NCI-H1930 (cell line): ENCODE measurements around the gene MKRN3.

ENCODE experiments used
- DNase-seq, 2 experiments: peaks; one replicate each; lab custom pipeline; 2025; lab: John Stamatoyannopoulos, UW

The MKRN3 gene

DNA sequence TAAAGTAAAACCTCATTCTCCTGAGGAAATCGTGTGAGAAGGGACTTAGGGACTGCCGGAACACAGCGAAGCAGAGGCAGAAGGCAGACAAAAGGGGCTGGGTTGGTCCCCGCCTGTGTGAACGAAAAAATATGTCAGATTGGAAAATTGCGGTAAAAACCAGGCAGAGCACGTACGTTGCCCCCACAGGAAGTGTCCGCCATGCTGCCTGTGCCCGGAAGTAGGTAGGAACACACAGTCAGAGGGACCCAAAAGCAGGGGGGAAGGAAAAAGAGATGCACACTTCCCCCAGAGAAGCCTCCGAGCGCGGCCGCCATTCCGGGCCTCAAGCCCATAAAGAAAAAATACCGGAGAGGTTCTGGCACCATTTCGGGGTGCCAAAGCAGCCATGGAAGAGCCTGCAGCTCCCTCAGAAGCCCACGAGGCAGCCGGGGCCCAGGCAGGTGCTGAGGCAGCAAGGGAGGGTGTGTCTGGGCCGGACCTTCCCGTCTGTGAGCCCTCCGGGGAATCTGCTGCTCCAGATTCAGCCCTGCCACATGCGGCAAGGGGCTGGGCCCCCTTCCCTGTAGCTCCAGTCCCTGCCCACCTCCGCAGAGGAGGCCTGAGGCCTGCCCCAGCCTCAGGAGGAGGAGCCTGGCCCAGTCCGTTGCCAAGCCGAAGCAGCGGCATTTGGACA lies at the start of gene MKRN3:
Gene MKRN3 (plus strand): TSS at position 280 of the 676 bp plus-strand sequence. CDS start 109 bp downstream, at position 389.
- DNase-seq = peak; percentile 57

DNA sequence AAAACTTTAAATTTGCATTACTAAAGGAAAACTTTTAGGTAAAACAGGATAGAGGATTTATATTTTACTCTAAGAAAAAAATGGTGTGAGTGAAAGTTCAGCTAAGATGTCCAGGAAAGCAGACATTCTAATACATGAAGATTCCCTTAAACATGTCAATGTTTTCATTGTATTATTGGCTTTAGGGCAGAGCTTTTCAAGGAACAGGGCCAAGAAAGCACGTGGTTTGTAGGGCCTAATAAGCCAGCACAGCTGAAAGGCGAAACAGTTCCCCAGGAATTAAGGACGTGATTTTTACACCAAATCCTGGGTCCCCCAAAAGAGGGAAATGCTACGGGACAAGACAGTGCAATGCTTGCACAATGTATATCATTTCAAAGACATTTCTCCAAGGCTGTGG lies 48.6 kb upstream of the MKRN3 start:
- DNase-seq = no peak

DNA sequence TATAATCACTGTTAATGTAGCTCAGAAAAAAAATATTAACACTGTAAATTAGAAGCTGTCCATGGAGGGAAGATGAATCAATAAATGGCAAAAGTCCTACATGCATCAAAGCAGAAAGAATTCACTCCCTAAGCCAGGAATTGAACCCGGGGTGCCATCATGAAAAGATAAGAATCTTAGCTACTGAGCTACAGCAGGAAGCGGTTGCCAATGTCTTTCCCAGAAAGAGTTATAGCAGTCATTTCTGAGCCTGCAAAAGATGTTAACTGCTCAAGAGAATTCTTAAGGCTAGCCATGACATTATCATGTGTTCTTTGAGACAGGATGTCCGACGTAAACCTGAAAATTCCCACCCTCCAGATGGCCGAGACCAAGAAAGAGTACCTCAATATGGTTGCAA lies 47.4 kb upstream of the MKRN3 start:
- DNase-seq = no peak

DNA sequence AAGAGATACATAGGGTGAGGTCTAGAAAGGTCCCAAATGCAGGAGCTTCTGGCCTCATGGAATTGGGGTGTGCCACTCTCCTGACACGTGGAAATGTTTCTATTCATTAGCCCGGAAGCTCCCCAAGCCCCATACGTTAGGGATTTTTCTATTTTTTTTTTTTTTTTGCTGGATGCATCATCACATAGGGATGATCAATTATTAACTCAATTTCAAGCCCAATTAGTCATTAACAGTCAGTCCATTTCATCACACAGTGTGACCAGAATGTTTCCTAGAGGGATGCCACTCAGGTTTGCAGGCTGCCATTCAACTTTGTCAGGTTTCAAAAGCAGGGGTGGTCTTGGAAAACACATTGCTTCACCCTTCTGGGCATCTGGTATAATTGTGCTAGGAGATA lies 40.7 kb upstream of the MKRN3 start:
- no peak for DNase-seq

DNA sequence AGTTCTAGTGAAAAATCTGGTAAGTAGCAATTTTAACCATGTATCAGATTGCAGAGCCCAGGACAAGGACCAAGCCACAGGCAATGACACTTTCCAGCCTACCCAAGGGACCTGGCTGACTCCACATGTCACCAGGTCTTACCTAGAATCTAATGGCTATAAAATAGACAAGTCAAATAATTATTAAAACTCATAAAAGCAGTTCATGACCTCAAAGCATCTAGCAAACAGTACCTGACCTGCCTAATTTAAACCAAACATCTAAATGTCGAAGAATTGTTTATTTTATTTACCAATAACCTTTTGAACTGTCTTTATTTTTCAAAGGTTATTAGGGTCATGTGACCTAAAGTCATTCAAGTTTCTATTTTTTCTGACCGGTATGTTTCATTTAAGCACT lies 35.6 kb upstream of the MKRN3 start:
- DNase-seq = no peak

DNA sequence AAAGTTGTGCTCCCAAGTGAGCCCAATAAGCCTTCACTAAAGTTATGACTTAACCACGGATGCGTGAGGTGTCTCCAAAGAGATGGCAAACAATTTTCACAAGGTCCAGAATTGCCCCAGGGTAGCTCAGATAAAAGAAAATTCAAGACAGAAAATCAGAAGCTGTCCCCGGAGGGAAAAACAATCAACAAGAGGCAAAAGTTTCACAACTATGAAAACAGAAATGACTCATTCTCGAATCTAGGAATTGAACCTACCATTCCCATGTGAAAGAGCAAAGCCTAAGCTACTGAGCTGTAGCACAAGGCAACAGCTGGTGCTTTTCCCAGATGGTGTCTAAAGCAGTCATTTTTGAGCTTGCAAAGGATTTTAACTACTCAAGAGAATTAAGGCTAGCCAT lies 33.5 kb upstream of the MKRN3 start:
- DNase-seq = no peak

DNA sequence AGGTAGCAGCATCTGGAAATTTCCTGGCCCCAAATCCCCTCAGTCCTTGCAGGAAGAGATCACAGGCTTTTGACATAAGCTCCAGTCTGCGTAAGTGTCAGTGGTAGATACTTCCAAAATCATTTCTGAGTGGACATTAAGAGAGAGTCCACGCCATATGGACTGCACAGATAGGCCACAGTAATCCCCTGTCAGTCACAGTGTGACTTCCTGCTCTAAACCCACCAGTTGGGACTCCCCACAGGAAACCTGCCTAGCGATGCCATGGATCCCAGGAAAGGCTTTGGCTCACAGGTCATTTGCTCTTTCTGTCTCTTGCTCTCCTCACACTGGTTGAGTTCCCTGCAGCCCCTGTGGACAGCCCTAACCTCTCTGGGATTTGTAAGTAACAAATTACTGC lies 28.8 kb upstream of the MKRN3 start:
- no peak for DNase-seq

DNA sequence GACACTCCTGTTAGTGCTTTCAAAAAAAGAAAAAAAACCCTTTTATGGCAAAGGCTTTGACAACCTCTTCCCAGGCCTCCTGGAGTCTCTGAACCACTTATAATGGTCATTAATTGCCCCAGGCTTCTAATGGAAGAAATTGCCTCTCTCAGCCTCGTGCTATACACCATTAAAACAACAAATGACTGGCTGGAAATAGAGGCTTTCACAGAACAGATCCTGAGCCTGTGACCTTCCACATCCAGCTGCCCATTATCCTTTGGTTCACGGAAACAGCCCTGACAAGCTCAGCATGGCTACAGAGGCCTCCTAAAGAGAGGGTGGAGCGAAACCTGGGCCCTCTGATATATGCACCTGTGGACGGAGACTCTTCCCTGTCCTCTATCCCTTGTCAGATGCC lies 26.8 kb upstream of the MKRN3 start:
- DNase-seq = no peak

DNA sequence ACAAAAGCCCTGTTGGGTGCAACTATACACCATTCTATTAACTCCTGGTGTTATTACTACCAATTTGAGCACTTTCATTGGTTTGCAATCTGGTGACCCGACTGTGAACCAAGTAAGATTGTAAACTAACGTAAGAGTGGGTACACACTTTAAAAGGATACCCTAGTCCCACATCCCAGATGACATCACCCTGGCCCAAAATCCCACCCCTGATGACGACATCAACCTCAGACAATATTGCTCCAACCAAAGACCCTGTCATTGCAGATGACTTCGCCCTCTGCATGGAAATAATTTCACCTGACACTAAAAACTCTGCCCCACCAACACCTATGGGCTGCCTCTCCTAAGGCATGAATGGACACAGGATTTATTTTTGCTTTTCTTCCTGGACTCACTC lies 25.6 kb upstream of the MKRN3 start:
- no peak for DNase-seq

DNA sequence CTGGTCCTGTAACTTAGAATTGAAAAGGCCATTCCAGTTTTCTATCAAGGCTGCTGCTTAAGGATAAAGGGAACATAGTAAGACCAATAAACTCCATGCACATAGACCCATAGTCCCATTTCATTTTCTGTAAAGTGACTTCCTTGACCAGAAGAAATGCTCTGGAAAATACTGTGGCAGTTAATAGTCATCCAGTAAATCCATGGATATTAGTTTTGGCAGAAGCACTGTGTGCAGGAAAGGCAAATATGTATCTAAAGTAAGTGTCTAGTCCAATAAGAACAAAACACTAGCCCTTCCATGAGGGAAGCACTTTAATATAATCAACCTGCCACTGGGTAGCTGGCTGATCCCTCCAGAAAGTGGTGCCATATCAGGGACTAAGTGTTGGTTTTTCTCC lies 19.3 kb upstream of the MKRN3 start:
- no peak for DNase-seq

DNA sequence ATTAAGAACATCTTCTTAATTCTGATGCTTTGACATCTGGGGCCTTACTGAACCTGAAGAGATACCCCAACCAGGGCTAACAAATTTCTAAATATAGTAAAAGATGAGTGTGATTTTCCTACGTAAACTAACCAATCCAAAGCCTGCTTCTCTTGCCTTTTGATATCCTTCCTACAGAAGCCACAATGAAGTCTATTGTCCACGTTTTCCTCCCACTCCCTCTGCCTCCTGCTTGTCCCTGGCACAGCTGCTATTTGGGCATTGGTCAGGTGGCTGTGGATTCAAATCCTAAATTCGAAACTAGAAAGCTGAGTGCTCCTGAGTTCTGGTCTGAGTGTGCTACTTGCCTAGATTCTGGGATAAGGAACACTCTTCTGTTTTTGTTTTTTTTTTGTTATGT lies 17.4 kb upstream of the MKRN3 start:
- DNase-seq = no peak

DNA sequence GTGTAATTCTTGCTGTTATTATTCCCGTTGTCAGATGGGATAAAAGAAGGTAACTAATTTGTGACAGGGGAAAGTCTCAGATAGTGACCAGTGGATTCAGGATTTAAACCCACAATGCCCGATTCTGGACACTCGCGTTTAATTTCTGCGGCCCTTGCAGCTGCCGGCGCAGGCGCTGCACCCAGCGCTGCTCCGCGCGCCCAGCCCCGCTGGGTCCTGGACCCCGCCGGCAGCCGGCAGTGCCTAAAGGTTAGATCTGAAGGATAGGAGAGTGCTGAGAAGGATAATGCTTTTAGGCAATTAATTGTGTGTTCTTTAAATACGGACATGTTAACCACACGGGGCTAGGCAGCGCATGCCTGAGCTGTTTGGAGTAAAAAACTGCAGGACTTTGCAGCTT lies 3.6 kb upstream of the MKRN3 start:
- no peak for DNase-seq

DNA sequence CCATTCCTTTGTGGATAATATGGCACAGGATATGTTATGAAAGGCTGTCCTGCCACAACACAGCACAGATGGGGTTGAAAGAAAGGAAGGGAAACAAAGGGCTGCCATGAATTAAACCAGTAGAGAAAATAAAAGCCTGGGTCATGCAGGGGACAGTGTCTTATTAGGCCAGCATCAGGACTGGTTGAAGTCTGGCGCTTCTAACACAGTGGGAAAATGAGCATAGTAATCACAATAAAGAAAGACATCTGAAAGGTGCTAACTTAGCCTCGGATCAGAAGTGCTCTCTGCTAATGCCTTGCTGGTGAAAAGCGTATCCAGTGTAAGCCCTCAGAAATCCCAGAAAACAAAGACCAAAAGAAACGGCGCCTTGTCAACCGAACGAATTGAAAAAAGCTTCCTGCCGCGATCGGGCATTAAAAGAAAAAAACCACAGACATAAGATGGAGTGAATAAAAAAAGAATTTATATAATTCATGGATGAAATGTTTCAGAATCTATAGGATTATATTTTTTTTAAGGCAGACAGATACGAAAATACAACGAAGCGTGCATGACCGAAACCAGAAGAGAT lies 566 bp upstream of the MKRN3 start:
- peak in 1 of 2 experiments; percentile 8 for DNase-seq

DNA sequence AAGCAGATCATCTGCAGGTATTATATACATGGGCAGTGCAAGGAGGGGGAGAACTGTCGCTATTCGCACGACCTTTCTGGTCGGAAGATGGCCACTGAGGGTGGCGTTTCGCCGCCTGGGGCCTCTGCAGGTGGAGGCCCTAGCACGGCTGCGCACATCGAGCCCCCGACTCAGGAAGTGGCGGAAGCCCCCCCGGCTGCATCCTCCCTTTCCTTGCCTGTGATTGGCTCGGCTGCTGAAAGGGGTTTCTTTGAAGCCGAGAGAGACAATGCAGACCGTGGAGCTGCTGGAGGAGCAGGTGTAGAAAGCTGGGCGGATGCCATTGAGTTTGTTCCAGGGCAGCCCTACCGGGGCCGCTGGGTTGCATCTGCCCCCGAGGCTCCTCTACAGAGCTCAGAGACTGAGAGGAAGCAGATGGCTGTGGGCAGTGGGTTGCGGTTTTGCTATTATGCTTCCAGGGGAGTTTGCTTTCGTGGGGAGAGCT lies 639 bp downstream of the MKRN3 start:
- DNase-seq = peak; percentile 40 to 67

DNA sequence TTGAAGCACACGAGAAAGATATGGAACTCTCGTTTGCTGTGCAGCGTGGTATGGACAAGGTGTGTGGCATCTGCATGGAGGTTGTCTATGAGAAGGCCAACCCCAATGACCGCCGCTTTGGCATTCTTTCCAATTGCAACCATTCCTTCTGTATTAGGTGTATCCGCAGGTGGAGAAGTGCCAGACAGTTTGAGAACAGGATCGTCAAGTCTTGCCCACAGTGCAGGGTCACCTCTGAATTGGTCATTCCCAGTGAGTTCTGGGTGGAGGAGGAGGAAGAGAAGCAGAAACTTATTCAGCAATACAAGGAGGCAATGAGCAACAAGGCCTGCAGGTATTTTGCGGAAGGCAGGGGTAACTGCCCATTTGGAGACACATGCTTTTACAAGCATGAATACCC lies 1.2 kb downstream of the MKRN3 start:
- no peak for DNase-seq

DNA sequence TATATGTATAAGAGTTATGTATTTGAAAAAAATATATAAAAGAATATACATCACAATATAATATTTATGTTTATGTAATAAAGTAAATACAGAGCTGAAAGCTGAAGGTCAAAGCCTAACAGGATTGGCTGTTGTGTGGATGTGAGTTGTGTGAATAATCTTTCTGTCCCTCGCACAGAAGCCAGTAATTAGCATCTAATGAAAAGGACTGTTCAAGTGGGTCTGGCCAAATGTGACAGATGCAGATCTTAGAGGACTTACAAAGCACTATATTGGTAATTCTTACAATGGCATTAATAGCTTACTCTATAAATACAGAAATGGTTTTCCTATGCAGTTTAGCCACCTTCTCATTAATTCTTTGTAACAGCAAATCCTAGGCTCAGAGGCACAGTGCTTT lies 2.4 kb downstream of the MKRN3 start:
- DNase-seq = peak in 1 of 2 experiments; percentile 3

DNA sequence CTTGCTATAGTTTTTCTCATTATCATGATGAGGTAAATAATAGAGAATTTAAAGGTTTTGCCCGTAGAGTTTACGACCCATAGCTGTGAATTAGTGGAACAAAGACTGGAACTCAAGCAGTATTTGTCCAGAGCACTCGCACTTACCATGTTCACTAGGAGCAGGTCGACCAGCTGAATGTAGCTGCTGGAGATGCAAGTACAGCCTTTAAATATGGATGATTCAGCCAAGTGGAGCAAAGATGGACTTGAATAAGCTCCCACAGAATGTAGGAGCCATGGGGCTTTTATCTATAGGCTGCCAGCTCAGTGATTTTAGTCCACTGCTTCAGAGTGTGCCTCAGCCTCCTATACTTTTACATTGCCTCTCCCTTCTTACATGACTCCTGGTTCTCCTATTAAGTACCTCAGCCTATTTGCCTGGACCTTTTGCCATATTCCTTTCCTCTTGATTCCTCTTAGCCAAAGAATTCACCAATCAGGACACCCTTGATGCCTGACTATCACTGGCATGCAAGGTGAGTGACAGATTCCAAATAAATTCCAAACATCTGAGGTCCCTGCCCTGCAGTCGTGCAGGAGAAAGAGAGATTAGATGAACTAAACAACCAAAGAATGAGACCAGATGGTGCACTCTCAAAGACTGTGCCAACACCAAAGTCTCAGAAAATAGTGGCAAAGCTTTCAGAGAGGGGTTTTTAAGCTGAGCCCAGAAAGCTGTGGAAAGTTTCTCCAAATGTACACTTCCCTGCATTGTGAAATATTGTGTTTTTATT lies 3.9 kb downstream of the MKRN3 start:
- no peak for DNase-seq

DNA sequence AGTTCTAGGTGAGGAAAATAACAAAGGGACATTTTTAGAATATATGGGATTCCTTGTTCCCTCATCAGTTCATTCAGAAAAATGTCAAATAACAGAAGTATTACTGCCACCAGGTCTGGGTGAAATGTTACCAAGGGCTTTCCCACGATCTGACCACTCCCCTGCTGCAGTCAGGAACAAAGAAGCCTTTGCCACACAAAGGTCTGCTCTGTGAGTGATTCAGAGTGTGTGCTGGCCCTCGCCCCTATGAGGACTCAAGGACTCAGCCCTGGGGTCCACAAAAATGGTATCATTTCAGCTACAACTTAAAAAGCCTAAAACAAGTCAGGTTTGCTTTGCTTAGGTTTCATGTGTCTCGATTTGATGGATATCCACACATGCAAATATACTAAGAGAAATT lies 5.0 kb downstream of the MKRN3 start:
- no peak for DNase-seq

DNA sequence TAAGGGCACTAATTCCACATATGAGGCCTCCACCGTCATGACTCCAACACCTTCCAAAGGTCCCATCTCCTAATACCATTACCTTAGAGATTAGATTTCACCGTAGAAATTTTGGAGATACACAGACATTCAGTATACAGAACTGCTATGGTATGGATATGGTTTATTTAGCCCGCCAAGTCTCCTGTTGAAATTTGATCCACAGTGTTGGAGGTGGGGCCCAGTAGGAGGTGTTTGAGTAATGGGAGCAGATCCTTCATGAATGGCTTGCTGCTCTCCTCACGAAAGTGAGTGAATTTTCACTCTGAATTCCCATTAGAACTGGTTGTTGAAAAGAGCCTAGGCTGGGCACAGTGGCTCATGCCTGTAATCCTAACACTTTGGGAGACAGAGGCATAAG lies 7.4 kb downstream of the MKRN3 start:
- DNase-seq = no peak

DNA sequence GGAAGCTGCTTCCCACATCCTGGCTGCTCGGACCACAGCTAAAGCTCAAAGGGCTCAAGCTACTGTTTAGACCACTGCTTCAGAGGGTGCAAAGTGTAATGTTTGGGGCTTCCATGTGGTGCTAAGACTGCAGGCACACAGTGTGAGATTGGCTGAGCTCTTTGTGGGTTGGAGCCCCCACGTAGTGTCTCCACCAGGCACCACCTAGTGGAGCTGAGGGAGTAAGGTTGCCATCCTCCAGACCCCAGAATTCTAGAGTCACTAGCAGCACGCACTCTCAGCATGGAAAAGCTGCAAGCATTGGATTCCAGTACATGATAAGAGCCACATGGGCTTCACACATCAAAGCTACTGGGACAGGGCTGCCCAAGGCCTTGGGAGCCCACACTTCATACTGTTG lies 9.3 kb downstream of the MKRN3 start:
- no peak for DNase-seq

DNA sequence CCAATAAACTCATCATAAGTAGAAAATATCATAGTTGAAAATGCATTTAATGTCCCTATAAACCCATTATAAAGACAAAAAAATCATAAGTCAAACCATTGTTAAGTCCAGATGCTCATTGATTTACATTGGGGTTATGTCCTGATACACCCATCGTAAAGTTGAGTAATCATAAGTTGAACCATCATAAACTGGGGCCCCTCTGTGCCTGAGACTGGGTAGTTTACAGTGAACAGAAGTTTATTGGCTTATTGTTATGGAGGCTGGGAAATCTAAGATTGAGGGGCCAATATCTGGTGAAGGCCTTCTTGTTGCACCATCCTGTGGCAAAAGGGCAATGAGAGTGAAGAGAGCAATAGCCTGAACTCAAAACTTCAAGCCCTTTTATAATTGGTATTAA lies 10.6 kb downstream of the MKRN3 start:
- no peak for DNase-seq

DNA sequence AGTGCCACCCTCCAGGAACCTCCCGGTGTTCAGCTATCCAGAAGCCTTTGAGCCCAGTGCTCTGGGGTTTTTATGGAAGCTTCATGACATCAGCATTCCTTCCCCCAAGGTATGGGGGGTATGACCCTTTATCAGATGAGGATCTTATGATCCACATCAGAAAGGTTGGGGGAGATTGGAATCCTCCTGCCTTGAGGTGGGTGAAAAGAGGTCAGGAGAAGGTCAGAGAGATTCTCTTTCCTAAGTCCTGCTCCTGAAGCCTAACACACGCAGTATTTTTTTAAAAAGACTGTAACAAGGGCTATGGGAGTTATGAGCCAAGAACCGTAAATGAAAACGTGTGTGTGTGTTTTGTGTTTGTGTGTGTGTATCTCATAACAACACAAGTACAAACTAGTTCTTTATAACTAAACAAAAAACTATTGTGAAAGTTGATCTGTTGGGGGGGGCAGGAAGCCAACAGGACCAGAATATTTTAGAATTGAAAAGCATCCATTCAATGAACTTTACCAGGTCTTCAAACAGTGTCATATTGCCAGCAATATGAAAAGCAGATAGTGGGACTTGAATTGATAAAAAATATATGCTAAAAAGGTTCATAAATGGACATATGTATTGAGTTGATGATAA lies 13.2 kb downstream of the MKRN3 start:
- no peak for DNase-seq

DNA sequence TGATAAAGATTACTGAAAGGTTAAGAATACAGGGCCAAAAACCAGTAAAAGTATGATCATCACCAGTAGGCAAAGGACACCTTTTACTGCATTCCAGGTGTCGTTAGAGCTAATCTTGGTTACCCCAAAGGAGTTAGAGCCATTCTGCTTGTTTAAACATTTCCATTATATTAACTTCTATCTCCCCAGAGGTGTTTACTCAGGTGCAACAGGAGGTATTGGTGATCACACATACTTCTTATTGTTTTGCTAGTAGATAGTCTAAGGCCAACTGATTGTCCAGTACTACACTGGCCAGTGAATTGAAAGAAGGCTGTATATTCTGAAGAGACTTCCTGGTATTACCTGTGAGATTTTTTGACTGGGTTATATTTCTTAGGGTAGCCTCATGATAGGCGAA lies 22.8 kb downstream of the MKRN3 start:
- no peak for DNase-seq
